SK-N-SH treated with all-trans-retinoic acid at 6 μM for 48 hours (cell line): Measurements from ENCODE around the gene EGFL8.

Experiments used
- ISL1 ChIP-seq: fragments of 250-450 bp; sonication (Bioruptor Pico); IDR thresholded peaks from 2 replicates; pipeline ENCODE4 v2.1.2; 2022; ENCODE audit warnings: mild to moderate bottlenecking, moderate library complexity
- PATZ1 ChIP-seq: fragments of 250-450 bp; sonication (Bioruptor Pico); IDR thresholded peaks from 2 replicates; pipeline ENCODE4 v1.8.0; 2020; ENCODE audit warnings: mild to moderate bottlenecking, moderate library complexity, borderline replicate concordance
- POU6F1 ChIP-seq: fragments of 250-450 bp; sonication (Bioruptor Pico); IDR thresholded peaks from 2 replicates; pipeline ENCODE4 v1.8.0; 2021; ENCODE audit warnings: low read depth, mild to moderate bottlenecking, moderate library complexity, borderline replicate concordance
- RARB ChIP-seq: fragments of 250-450 bp; sonication (Bioruptor Pico); IDR thresholded peaks from 2 replicates; pipeline ENCODE4 v1.8.0; 2021; ENCODE audit warnings: mild to moderate bottlenecking, moderate library complexity
- ZFP3 ChIP-seq: fragments of 250-450 bp; sonication (Bioruptor Pico); IDR thresholded peaks from 2 replicates; pipeline ENCODE4 v1.5.0; 2020; ENCODE audit warnings: mild to moderate bottlenecking, moderate library complexity

- TF ChIP-seq ZFP3 (CRISPR knock-in tag) (no peak), POU6F1 (CRISPR knock-in tag) (no peak), RARB (CRISPR knock-in tag) (no peak), ISL1 (CRISPR knock-in tag) (no peak), PATZ1 (CRISPR knock-in tag) (no peak)
These were observed 14.4 kb downstream of the EGFL8 start for GRCh38 chr6:32178547-32179440.
